HCT116 (cell line): Measurements from ENCODE around the gene FARP1.

Experiments used
- CTCF ChIP-seq, 3 experiments: fragments of 200-600 bp in 1 of 3; sonication (generic) in 1 of 3; IDR thresholded peaks in 2 of 3; conservative IDR thresholded peaks in 1 of 3; 2 replicates each; pipeline ENCODE4 v1.5.1; 2012 to 2017; ENCODE audit warnings: low read depth in 2 of 3, low read length in 2 of 3, antibody characterized with exemption in 1 of 3, borderline replicate concordance in 1 of 3, control low read depth in 1 of 3, mild to moderate bottlenecking in 1 of 3, mixed read lengths in 1 of 3, mixed run types in 1 of 3, moderate library complexity in 1 of 3; ENCODE audit not compliant: insufficient read depth in 1 of 3
- RAD21 ChIP-seq: IDR thresholded peaks from 2 replicates; pipeline ENCODE4 v1.6.1; 2012; ENCODE audit warnings: low read depth, mild to moderate bottlenecking

DNA sequence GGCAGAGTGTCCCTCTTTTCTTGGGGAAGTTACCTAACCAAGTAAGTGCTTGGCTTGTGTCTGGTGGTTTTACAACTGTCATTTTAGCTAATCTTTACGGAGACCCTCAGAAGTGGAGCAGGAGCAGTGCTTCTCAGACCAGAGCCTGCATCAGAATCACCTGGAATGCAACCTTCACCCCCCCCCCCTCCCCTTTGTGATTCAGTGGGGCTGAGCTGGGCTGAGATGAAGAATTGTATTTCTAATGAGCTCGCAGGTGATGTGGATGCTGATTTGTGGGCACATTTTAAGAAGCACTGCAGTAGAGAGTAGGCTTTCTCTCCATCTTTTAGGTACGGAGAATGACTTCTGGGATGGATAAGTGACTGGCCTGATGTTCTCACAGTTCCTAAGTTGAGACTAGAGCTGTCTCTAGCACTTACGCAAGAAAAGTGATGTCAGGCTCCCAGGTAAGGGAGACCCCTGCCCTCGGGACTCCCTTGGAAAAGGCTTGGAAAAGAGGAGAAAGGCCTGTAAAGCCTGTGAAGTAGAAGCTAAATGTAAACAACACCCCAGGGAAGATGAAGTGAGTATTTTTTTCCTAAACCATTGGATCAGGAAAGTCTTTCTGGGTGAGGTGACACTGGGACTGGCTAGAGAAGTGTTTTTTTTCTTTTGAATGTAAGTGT is 57.5 kb downstream of the FARP1 start:
- TF ChIP-seq RAD21 (no peak), CTCF (IDR thresholded peaks at IDR 0.05 in 2 of 3, conservative IDR thresholded peaks at IDR 0.05 in 1 of 3; ENCODE audit: borderline replicate concordance in 1 of 3, insufficient read depth in 1 of 3, low read depth in 2 of 3, low read length in 2 of 3) (no peak)
